GM21447 (cell line): Measurements from ENCODE around the gene SCAMP5.

Source experiments
- ATAC-seq: cut with Tn5 transposase; IDR thresholded peaks from one replicate; pipeline ENCODE4 v1.9.1; 2021; ENCODE audit not compliant: unreplicated experiment

SCAMP5 gene

GRCh38 chr15:75021341-75021740 is 26.0 kb downstream of the SCAMP5 start:
- ATAC-seq = no peak

GRCh38 chr15:75022783-75023180 is 27.4 kb downstream of the SCAMP5 start:
- no peak for ATAC-seq

DNA sequence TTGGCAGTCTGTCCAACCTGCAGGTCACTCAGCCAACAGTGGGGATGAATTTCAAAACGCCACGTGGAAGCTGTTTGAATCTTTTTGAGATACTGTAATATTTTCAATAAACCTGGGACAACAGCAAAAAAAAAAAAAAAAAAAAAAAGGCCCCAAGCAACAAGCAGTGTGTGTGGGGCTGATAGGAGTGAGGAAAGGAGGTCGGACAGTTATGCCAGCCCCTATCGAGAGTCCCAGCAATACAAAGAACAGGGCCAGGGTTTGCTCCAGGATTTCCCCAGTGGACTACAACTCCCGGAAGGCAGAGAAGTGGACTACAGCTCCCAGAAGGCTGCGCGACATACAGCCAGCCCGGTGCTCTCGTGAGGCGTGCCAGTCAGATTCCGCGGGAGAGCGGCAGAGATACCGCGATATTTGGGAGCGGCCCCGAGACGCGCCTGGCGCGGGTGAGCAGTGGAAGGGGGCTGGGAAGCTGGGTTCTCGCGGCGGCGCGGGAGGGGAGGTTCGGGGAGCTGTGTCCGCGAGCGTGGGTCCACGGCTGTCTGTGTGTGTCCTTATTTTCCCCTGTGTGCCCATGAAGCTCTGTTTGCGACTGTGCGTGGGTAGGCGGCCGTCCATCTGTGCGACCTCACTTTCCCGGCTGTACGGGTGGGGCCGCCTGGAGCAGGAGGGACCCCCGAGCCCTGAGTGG is 28.0 kb downstream of the SCAMP5 start, which contains the start of gene PPCDC:
Gene PPCDC (plus strand): TSS at position 410 of the 691 bp plus-strand sequence. CDS start 4,729 bp downstream, outside the sequence.
- ATAC-seq = peak; percentile 96

- no peak for ATAC-seq
Measured at GRCh38 chr15:75023872-75024636, 28.7 kb downstream of the SCAMP5 start.

- no peak for ATAC-seq
Measured at GRCh38 chr15:75025107-75025506, 29.7 kb downstream of the SCAMP5 start.

GRCh38 chr15:75025548-75026260 is 30.3 kb downstream of the SCAMP5 start:
- no peak for ATAC-seq

- ATAC-seq = no peak
Measured at GRCh38 chr15:75027551-75027950, 32.2 kb downstream of the SCAMP5 start.

DNA sequence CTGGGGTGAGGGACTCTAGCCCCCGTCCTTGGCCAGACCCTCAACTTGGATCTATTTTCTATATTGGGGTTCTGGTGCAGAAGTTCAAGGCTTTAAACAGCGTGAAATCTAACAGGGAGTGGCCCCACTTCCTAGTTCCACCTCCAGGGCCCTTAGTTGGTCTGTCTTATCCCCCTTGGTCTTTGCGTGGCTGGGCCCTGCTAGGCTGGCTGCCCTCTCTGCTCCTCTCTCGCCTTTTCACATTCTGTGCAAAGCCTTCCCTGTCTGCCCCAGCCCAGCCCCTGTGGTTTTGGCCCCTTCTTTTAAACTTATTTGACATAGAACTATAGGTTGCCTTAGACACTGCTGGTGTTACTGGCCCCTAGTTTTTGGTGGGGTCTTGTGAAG is 33.6 kb downstream of the SCAMP5 start:
- ATAC-seq = no peak

- ATAC-seq = peak; percentile 61
Measured at GRCh38 chr15:75029378-75030022, 34.1 kb downstream of the SCAMP5 start.

GRCh38 chr15:75030023-75030413 is 34.7 kb downstream of the SCAMP5 start:
- ATAC-seq = no peak

GRCh38 chr15:75030424-75030823 is 35.1 kb downstream of the SCAMP5 start:
- no peak for ATAC-seq

GRCh38 chr15:75031848-75032247 is 36.5 kb downstream of the SCAMP5 start:
- no peak for ATAC-seq

- no peak for ATAC-seq
Measured at GRCh38 chr15:75032395-75032794, 37.0 kb downstream of the SCAMP5 start.

GRCh38 chr15:75033809-75034208 is 38.4 kb downstream of the SCAMP5 start:
- no peak for ATAC-seq

GRCh38 chr15:75034615-75035014 is 39.3 kb downstream of the SCAMP5 start:
- no peak for ATAC-seq

GRCh38 chr15:75036212-75036616 is 40.9 kb downstream of the SCAMP5 start:
- no peak for ATAC-seq

DNA sequence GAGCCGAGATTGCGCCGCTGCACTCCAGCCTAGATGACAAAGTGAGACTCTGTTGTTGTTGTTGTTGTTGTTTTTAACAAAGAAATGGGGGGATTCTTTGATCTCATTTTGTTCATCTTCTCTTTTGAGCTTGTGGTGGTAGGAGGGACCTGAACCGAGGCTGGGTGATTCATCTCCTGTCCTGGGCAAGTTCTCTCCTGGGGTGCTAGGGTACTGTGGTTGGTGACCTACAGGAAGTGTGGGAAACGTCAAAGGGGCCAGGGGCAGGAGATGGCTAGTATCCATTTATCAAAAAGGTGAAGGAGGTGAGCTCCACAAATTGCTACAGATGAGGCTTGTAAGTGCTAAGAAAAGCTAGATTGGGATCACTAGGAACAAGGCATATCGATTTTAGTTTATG is 42.3 kb downstream of the SCAMP5 start:
- ATAC-seq = no peak

DNA sequence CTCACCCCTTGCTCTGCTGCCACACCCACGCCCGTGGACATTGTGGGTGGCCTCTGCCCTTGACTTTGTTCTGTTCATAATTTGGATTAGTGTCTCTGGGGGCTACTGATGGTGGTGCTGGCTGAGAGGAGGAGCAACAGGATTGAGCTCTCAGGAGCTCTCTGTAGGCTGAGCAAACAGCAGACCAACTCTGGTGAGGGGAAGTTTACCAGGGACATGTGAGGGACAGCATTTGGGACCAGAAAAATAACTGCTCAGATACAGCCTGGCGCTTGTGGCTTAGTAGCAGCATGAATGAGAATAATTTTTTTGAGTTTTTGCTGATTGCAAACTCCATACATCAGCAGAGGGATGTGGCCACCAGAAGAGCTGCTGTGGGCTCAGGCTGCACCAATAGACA is 42.9 kb downstream of the SCAMP5 start:
- ATAC-seq = no peak

GRCh38 chr15:75042730-75043508 is 47.6 kb downstream of the SCAMP5 start:
- peak; percentile 63 for ATAC-seq

DNA sequence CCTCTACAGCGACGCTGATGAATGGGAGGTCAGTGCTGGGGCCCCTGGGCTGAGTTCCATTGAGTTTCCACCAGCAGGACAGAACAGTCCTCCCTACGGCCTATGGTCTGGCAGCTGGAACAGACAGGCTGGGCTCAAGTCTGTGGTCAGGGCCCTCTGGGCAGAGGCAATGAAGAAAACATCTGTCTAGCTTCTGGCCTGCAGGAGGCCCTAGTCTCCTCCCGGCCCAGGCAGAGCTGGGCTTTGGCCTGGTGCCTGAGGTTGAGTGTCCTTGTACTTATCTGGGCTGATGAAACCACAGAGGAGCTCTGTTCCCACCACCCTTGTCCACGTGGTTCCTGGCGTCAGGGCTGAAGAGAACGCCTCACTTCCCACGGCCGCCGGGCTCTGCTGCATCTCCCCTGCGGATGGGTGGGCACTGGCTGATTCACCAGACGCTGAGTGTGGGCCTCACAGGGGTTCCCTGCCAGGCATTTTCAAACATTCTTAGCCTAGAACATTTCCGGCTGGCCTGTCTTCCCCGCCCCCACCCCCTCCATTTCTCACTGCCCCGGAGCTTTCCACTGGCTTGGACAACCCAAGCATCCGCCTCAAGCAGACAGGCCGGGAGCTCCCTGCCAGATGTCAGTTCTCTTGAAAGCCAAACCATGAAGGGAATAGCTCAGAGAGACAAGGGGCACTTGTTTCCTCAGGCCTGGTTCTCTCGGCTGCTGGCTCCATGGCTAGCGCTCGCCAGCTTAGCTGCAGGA is 48.3 kb downstream of the SCAMP5 start:
- ATAC-seq = peak; percentile 27
